ENCODE measurements around the gene HNRNPA1. TPM values are rescaled to one million over a fixed set of nuclear protein-coding genes. Genes with fewer than 3 reads are reported as not detected.

The HNRNPA1 gene
- total and polyA plus RNA-seq, 9 of the 15 experiments (the other 6 are each of a cell fraction or from before 2014, with no cell fraction given), result 1,166 to 2,703 (median 1,815) TPM

GRCh38 chr12:54294152-54294952 is 13.8 kb downstream of the HNRNPA1 start (continued):
- peak; percentile 91 for TF ChIP-seq RREB1 (CRISPR knock-in tag; IDR thresholded peaks at IDR 0.05)
- TF ChIP-seq PML (IDR thresholded peaks at IDR 0.05; ENCODE audit: low read length), result no peak
- TF ChIP-seq ATF7 (IDR thresholded peaks at IDR 0.05), result peak; percentile 50; the same call in 1 of the 2 replicates
- no peak for TF ChIP-seq ZBTB26 (CRISPR knock-in tag; IDR thresholded peaks at IDR 0.05)
- TF ChIP-seq TAF1 (IDR thresholded peaks at IDR 0.05; ENCODE audit: control insufficient read depth, extremely low read depth, insufficient read depth, low read length, severe bottlenecking), result no peak
- TF ChIP-seq ARID2 (IDR thresholded peaks at IDR 0.05), result peak; percentile 72
- peak; percentile 39 to 86; a peak in 1 of 4 replicates for TF ChIP-seq ARNT (IDR thresholded peaks at IDR 0.05)
- peak; percentile 75 to 78 for TF ChIP-seq MAZ (CRISPR knock-in tag; conservative IDR thresholded peaks at IDR 0.05 in 1 of 2, IDR thresholded peaks at IDR 0.05 in 1 of 2)
- peak; percentile 76 for TF ChIP-seq CTBP1 (IDR thresholded peaks at IDR 0.05; ENCODE audit: borderline replicate concordance)
- TF ChIP-seq TRIM25 (IDR thresholded peaks at IDR 0.05; ENCODE audit: borderline replicate concordance), result 0 out of 2 replicates have a peak, but pooled peaks have one; percentile 7
- TF ChIP-seq MTA2 (IDR thresholded peaks at IDR 0.05; ENCODE audit: low read depth), result peak; percentile 56

All from K562 (cell line).